Smooth muscle cell of the brain vasculature (primary cell): ENCODE measurements around the gene TRPC4.
A peak's percentile ranks its signal among the peaks of the same experiment; 100 is the strongest.

Experiments used
- DNase-seq: peaks from one replicate; pipeline ENCODE4 v3.0.0-alpha.2; 2012; ENCODE audit warnings: low read depth, low spot score

The TRPC4 gene

DNA sequence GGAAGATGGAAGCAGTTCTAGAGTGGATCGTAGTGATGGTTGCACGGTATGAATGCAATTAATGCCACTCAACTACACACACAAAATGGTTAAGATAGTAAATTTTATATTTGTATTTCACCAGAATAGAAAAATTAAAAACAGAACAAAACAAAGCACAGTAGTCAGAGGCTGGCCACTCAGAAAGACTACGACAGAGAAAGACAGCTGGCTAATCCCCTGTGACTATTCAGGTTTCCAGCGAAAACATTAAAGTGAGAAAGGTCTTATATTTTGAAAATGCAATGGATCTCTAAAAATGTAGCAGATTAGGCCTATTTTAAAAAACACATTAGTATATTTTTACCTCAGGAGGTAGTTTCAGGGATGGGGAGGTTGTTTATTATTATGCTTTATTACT is 139.7 kb downstream of the TRPC4 start:
- DNase-seq, result no peak

DNA sequence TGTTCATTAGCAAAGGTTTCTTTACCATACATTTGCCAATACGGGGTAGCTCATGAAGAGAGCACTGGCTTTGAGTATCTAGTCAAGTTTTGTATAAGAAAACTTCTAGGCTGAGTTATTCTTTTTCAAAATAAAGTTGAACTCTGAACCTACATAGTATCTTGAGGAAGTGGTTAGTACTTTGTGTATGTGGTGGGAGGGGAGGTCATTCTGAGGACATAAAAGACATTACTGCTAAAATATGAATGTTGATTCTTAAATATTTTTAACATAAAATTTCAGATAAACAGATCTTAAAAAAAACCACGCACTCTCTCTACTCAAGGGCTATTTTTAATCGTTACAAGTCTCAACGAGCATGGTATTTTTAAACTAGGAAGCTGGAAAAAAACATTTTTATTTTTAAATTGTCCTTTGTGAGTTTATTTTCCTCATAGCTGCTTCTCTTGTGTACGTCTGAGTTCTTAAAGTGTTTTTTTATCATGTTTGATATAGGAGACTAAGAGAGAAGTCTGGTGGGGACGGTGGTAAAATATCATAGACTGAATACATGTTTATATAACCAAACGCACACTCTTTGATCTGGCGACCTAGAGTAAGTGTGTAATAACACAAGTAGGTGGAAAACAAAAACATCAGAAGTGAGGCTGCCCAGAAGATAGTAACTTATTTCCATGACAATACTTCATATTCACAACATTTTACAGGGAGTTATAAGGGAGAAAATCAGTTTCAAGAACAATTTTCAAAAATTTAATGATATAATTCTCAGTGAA is 153.0 kb downstream of the TRPC4 start:
- no peak for DNase-seq

DNA sequence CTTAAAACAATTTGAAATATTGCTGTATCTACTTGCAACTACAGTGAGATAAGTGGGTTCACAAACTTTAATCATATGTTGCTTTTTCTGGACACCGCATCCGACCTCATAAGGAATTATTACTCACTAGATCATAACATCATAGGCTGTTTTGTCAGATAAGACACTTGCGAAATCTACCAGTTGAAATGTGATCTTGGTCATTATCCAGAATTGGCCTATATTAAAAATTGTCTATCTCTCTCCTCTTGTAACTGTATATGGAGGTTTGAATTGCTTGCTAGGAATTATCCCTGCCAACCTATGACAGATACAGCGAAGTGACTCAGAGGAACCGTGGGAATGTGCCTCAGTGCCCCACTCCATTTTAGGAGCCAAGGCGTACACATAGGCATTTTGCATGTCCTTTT is 154.0 kb downstream of the TRPC4 start:
- DNase-seq, result no peak

DNA sequence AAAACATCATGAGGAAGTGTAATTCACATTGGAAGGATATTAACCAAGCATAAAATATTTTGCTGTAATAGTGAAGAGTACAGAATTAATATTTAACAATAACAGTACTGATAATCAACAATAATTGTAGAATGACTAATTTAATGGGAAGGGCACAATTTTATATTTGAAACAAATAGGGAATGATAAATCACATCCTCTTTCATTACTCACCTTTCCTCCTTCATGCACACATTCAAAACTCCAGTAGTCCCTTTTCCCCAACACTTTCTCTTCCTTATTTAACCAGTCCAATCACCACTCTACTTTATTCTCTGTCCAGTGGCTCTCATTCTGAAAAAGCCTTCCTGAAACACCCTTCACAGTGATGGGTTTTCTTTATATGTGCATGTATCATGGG is 160.3 kb downstream of the TRPC4 start:
- DNase-seq, result no peak

DNA sequence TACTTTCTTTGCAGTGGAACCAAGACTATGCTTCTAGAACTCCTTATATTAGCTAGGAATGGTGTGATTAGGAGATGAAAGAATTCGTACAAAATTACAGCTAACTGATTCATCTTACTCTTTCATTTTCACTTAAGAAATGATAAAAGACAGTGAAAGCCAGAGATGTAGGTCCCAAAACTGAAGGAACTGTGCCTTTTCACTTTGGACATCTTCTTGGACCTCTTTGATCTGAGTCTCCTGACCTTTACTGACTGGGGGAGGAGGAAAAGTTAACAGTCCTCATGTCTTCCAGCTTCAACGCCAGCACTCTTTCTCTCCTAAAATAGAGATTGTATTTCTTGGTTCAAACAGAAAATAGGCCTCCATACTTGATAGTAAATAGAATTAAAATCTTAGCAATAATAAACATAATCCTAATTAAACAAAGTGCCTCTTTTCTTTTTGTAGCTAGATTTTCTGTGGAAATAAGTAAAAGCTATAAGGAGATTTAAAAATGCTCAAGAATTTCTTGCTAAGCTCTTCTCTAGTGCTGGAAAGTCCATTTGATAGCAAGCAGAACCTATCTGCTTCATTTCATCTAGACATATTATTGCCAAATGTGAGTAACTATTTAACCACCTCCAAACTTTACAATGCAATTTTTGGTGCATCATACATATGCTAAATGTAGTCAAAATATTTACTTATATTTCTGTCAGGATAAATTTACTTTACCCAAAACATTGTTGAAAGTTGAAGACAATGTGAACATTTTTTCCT is 161.7 kb downstream of the TRPC4 start:
- no peak for DNase-seq

DNA sequence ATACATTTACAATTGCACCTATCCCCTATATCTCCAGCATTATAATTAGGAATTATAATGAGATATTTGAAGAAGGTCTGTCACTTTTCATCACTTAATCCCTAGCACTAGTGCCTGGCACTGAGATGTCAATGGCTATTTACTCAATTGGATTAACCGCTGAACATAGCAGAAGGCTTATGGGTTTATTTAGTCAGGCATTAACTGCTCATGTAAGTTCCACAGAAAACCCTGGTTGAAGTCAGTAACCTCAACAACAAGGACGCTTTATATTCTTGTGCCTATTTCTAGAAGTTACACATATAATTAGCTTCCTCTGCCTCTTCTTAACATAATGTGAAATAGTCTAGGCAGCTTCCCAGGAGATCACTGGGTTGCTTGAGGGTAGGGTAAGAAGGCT is 163.5 kb downstream of the TRPC4 start:
- DNase-seq, result no peak

DNA sequence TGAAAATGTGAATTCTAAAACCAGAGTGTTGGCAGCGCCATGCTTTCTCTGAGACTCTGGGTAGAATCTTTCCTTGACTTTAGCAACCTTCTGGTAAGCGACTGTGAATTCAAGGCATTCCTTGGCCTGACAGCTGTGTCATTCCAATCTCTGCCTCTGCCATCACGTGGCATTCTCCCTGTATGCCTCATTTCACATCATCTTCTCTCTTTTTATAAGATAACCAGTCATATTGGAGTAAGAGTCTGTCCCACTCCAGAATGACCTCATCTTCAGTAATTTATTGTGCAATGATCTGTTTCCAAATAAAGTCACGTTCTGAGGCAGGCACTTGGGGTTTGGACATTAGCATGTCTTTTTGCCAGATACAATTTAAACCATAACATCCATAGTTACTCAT is 167.6 kb downstream of the TRPC4 start:
- DNase-seq, result no peak

DNA sequence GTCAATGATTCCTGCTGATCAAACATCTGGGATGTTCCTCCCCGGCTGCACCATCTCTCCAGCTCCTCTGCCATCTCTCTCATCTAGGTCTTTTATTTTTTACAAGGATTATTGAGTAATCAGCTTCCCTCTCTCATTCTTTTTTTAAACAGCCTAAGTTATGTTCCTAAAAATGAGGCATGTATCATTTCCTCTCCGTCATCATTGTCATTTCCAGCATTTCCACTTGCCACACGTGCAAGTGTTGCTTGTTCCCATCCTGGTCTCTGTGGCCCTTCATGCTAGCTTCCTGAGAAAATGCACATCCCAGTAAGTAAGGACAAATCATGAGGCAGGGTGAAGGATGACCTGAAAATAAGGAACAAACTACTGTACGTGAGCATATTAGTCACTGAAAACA is 168.3 kb downstream of the TRPC4 start:
- no peak for DNase-seq

DNA sequence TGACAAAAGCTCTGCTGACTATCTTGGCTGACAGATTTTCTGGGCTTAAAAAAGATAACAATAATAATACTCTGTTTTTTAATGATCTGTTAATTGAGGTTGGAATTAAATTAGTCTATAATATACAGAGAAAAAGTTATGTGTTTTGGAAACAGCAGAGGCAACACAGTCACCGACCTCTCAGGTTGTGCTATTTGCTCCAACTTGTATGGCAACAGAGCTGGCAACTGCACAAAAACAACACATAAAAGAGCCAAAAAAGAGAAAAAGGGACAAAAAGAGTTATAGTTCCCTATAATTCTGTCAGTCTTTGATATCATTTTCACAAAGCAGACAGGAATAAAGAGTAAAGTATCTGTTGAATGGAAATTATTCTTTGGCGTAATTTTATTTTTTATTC is 168.7 kb downstream of the TRPC4 start:
- no peak for DNase-seq

DNA sequence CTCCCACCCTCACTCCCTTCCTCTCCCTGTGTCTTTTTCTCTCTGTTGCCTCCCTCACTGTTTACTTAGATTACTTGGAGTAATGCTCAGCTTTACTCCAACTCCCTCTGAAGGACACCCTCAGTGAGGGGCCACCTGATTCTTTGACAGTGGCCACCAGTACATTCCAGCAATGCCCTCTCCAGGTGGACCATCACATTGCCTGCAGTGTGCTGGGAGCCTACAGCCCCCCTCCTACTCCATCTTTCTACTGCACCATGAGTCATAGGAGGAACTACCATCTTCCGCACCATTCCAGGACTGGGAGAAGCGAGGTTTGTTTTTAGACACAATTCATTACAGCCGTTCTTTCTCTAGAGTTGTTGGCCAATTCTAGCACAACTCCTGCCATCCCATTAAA is 174.4 kb downstream of the TRPC4 start:
- DNase-seq, result no peak

DNA sequence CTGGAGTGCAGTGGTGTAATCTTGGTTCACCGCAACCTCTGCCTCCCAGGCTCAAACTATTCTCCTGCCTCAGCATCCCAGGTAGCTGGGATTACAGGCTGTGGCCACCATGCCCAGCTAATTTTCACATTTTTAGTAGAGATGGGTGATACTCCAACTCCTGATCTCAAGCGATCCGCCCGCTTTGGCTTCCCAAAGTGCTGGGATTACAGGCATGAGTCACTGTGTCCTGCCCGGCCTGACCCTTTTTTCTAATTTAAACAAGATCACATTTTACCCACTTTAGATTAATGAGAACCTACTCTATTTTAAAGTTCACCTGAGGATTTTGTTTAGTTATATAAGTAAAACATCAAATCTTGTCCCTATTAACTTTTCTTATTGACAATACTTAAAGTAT is 179.2 kb downstream of the TRPC4 start:
- DNase-seq, result no peak

DNA sequence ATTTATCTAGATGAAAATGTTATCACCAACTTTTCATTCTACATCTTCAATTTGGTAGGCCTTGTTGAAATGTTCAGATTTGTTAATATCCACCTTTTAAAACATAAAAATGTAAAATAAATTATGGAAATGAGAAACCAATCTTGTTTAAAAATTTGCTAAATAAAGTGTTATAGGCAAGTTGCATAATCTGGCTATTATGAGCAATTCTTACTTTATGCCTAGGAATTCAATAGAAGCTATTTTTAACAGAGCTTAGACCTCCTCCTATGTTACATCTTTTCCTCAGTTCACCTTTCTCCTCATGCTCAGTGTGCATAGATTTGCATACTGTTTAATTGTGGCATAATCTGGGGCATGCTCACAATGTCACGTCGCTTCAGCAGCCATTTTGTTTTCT is 183.1 kb downstream of the TRPC4 start:
- no peak for DNase-seq

DNA sequence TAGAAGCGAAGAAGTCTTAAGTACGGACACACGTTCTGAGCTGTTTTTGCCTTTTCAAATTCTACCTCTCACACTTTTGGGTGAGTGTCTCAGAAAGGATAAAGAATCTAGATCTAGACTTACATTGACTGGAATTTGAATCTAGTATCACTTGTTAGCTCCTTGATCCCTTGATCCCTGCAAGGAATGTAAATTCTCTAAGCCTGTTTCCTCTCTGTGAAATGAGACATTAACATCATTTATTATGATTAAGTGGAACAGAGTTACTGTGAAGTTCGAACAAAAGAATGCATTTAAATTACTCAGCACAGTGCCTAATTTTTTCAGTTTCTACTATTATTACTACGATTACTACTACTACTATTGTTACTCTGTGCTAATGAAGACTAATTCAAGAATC is 184.4 kb downstream of the TRPC4 start:
- no peak for DNase-seq

DNA sequence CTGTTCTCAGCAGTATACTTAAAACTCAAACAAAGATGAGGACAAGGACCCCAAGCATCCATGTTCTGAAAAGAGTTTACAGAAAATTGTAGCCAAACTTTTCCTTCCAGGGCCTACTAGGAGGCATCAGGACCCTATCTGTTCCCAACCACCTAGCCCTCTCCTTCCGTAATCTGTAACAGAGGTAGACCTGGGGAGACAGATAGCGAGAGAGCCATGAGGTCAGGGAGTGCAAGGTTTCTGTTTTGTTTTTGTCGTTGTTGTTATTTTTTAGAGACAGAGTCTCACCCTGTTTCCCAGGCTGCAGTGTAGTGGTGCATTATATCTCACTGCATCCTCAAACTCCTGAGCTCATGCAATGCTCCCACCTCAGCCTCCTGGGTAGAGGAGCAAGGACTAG is 187.1 kb downstream of the TRPC4 start:
- DNase-seq, result no peak

DNA sequence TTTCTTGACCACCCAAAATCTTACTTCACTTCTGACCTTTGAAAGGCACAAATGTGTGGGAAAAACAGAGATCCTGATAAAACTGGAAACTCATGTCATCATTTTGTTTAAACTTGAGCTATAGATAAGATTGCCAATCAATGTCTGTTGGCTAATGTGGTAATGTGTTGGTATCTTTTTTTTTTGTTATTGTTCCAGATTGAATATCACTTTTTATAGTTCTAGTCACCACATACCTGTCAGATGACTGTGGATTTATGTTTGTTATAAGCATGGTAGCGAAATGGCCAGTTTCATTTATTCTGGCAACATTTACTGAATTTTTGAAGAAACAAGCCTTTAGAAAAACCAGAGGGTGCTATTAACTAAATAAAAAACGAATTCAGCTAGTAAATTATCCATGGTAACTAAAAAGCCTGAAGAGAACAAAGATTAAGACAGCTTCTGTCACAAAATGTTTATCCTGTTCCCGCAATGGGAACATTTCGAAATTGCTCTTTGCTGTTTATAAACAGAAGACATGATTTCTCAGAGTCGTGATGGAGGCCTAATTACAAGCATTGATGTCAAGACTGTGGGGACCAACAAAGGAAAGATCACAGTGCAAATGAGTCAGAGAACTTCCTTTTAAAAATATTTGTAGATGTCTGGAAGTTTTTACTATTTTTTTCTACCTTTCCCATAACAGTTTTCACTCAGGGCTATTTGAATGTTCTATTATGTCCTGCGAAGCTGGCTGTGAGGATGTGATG is 188.1 kb downstream of the TRPC4 start:
- peak; percentile 88 for DNase-seq

DNA sequence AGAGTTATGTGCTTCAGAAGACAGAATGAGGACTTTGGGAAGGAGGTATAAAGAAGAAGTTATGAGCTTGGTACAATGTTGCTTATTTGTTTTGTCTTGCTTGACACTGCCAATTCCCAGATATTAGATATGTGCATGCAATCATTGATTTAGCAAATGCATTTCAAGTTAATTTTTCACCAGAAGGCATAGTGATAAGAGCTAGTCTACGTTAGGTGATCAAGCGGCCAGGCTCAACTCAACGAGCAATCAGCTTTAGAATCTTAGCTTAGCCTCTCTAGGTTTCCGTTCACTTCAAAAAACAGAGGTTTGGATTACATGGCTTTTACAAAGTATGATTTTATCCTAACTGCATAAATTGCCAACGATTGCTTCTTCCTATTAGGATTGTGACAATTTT is 189.4 kb downstream of the TRPC4 start:
- no peak for DNase-seq

DNA sequence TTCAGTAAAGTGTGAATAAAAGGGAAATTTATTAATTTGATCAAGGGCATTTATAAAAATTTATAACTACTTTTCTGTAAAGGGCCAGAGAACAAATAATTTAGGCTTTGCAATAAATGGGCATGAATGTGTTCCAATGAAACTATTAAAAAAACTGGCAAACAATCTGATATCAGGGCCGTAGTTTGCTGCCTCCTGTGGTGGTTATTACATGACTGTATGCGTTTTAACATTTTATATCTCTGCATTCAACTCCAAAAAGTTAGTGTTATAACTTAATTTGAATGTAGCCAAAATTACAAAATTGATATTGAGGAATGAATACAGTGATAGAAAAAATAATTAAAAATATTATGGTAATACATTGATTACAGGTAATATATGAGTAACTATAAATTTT is 190.5 kb downstream of the TRPC4 start:
- DNase-seq, result no peak

DNA sequence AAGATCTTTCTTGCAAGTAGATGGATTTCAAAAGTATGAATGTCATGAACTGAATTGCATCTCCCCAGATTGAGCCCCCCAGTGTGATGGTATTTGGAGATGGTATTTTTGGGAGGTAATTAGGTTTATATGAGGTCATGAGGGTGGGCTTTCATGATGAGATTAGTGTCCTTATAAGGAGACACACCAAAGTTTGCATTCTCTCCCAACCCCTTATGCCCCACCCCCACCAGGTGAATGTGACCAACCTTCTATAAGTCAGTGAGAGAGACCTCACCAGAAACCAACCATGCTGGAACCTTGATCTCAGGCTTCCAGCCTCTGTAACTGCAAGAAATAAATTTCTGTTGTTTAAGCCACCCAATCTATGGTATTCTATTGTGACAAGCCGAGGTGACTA is 199.7 kb downstream of the TRPC4 start:
- DNase-seq, result no peak

DNA sequence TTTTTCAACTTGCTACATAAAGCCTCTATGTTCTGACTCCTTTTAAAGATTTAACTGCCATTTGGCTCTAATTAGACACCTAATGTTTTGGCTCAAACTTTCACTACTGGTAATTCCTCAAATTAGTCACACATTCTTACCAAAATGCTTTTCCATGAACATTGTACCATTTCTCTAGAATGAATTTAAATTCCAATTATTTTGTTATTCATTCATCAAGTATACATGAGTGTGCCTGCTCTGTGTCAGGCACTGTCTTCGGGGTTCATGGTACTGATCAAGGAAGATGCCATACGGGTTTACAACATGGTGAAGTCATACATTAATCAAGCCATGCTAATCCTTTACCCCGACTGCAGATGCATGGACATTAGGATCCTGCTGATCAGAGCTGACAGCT is 201.9 kb downstream of the TRPC4 start:
- DNase-seq, result no peak

DNA sequence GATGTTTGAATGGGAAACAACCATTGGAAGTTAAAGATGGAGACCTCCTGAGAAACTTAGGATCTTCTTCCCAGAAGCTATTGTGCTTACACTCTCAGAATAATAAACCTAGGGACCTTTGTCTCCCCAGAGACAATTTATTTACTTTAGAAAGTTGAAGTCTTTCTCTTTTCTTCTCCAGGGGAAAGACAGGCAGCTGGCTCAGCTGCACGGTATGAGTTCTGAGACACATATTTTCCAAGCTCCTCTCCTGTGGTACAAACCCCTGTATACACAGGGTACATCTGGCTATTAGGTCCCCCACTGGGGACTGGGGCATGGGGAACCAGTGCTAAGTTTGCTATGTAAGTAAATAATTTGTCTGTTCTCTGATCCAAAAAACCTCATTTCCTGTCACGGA is 203.5 kb downstream of the TRPC4 start:
- peak; percentile 95 for DNase-seq

DNA sequence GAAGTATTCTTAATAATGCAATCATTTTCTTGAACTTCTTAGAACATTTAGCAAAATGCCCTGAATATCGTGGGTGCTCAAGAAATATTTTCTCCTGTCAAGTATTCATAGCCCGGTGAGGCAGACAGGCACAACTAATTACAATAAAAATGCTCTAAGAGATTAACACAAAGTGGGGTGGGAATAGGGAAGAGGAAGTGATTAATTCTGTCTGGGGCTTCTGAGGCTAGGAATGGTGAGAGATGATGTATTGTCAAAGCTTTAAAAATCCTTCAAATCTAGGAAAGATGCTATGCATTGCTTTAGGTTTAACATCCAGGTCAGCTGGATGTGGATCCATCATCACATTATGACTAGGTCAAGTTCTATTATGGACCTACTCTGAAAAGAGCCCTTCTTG is 204.2 kb downstream of the TRPC4 start:
- DNase-seq, result no peak

DNA sequence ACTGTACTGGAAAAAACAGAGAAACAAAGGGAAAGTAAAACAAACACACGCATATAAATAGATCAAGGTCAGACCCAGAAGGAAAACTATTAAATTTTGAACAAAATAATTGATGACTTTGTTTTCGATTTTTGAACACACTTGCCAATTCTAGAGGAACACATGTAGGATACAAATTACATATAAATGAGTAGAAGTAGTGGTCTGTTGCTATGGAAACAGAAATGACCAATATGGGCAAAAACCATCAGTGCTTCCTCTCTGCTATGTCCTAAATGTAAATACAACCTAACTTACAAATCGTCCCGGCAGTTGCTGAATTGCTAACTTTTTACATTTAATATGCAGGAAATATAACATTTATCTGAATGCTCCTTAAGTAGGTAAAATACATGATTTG is 205.8 kb downstream of the TRPC4 start:
- DNase-seq, result no peak

DNA sequence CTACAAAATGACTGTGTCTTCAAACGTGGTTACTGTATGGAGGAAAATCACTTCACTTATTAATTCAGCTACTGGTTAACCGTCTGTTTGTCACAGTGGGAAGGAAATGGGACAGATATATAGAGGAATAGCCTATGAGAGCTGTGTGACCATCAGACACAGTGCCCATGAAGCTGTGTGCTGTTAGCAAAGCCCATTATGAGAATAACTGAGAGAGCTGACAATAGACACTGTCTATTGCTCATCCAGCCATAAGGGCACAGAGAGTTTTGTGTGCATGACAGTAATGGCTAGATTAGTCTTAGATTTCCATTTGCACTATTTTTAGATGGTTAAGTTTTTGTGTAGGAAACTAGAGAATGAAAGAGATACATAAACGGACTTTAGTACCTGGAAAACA is 206.9 kb downstream of the TRPC4 start:
- no peak for DNase-seq
